ENCODE results near the gene OVCA2.

GRCh38 chr17:2074919-2075318 lies 33.1 kb downstream of the OVCA2 start:
- TF ChIP-seq CTCF (optimal IDR thresholded peaks at IDR 0.05 in 1 of 3, IDR thresholded peaks at IDR 0.05 in 1 of 3, conservative IDR thresholded peaks at IDR 0.05 in 1 of 3; ENCODE audit: extremely low read depth in 1 of 3, insufficient read depth in 2 of 3, low read length in 3 of 3): no peak
- no peak for TF ChIP-seq EZH2 (IDR thresholded peaks at IDR 0.05; ENCODE audit: low read length)

Measured in keratinocyte (primary cell).